Activated naive CD4-positive, alpha-beta T cell treated with anti-CD3 and anti-CD28 coated beads, Interleukin-2, amount 50 U/mL, for 16 hours (primary cell): ENCODE results near the gene DCAF16.

Source experiments
- DNase-seq: peaks from one replicate; pipeline ENCODE4 v3.0.0-alpha.2; 2020

The DCAF16 gene

GRCh38 chr4:17781300-17782287 lies 29.0 kb downstream of the DCAF16 start, which contains the start of gene FAM184B:
Gene FAM184B (minus strand): TSS chr4:17781621. CDS start chr4:17781299, 322 bp downstream.
- DNase-seq: peak; percentile 11

- DNase-seq: no peak
These were observed 29.9 kb downstream of the DCAF16 start for GRCh38 chr4:17780501-17781299.

- no peak for DNase-seq
These were observed 32.1 kb downstream of the DCAF16 start for GRCh38 chr4:17778431-17778830.

GRCh38 chr4:17773135-17773698 lies 37.3 kb downstream of the DCAF16 start:
- no peak for DNase-seq

GRCh38 chr4:17771284-17771908 lies 39.2 kb downstream of the DCAF16 start:
- no peak for DNase-seq

- DNase-seq: no peak
These were observed 39.7 kb downstream of the DCAF16 start for GRCh38 chr4:17770845-17771244.

GRCh38 chr4:17769406-17770174 lies 41.0 kb downstream of the DCAF16 start:
- DNase-seq: no peak

GRCh38 chr4:17766826-17767458 lies 43.6 kb downstream of the DCAF16 start:
- no peak for DNase-seq

GRCh38 chr4:17765514-17766286 lies 44.9 kb downstream of the DCAF16 start:
- DNase-seq: no peak

- no peak for DNase-seq
These were observed 46.6 kb downstream of the DCAF16 start for GRCh38 chr4:17763931-17764330.

- DNase-seq: no peak
These were observed 47.1 kb downstream of the DCAF16 start for GRCh38 chr4:17763416-17763815.

- no peak for DNase-seq
These were observed 47.8 kb downstream of the DCAF16 start for GRCh38 chr4:17762726-17763125.

- no peak for DNase-seq
These were observed 49.5 kb downstream of the DCAF16 start for GRCh38 chr4:17761062-17761461.

- DNase-seq: no peak
These were observed 49.9 kb downstream of the DCAF16 start for GRCh38 chr4:17760626-17761025.

- DNase-seq: no peak
These were observed 52.1 kb downstream of the DCAF16 start for GRCh38 chr4:17758485-17758884.

GRCh38 chr4:17757621-17758020 lies 52.9 kb downstream of the DCAF16 start:
- no peak for DNase-seq

- DNase-seq: no peak
These were observed 56.9 kb downstream of the DCAF16 start for GRCh38 chr4:17753646-17754045.
